ENCODE measurements around the gene CYP2F1.
A peak's percentile ranks its signal among the peaks of the same experiment; 100 is the strongest.
"Not testable (repeated sequence)": the region's sequence is repeated elsewhere in the genome, so short reads cannot be mapped to it uniquely, and the experiment has no call there.

The CYP2F1 gene

GRCh38 chr19:41127362-41127761 lies 13.1 kb downstream of the CYP2F1 start:
- H3K4me3 ChIP-seq (ENCODE audit: low read depth, low read length): peak overlapping the region; percentile 40; the same call in 1 of the 2 replicates

GRCh38 chr19:41127801-41128300 lies 13.6 kb downstream of the CYP2F1 start:
- H3K9me3 ChIP-seq (ENCODE audit: control insufficient read depth, insufficient read depth, low read depth, low read length): not testable (repeated sequence)

More at GRCh38 chr19:41127362-41127761, 13.1 kb downstream of the CYP2F1 start:
- H3K27me3 ChIP-seq (ENCODE audit: control insufficient read depth, insufficient read depth, low read length); H3K9ac ChIP-seq (ENCODE audit: low read length); H3K27ac ChIP-seq (ENCODE audit: low read depth, low read length); H3K36me3 ChIP-seq (ENCODE audit: control insufficient read depth, insufficient read depth, low read length); H3K9me3 ChIP-seq (ENCODE audit: control insufficient read depth, insufficient read depth, low read depth, low read length); H3K4me1 ChIP-seq (ENCODE audit: control insufficient read depth, insufficient read depth, low read length): not testable (repeated sequence)

GRCh38 chr19:41128692-41129091 lies 14.5 kb downstream of the CYP2F1 start:
- H3K9ac ChIP-seq (ENCODE audit: low read length): no peak overlapping the region
- H3K36me3 ChIP-seq (ENCODE audit: control insufficient read depth, insufficient read depth, low read length): no peaks in the 10 kb centered on the region
- no peak overlapping the region for H3K27ac ChIP-seq (ENCODE audit: low read depth, low read length)
- 0 out of 2 replicates have a peak, but pooled peaks cover 6% of the 10 kb centered on the region for H3K4me1 ChIP-seq (ENCODE audit: control insufficient read depth, insufficient read depth, low read length)
- peaks cover 12% of the 10 kb centered on the region for H3K27me3 ChIP-seq (ENCODE audit: control insufficient read depth, insufficient read depth, low read length)
- no peaks in the 10 kb centered on the region for H3K9me3 ChIP-seq (ENCODE audit: control insufficient read depth, insufficient read depth, low read depth, low read length)
- H3K4me3 ChIP-seq (ENCODE audit: low read depth, low read length): no peak overlapping the region

More at GRCh38 chr19:41127801-41128300, 13.6 kb downstream of the CYP2F1 start:
- not testable (repeated sequence) for H3K36me3 ChIP-seq (ENCODE audit: control insufficient read depth, insufficient read depth, low read length); H3K4me1 ChIP-seq (ENCODE audit: control insufficient read depth, insufficient read depth, low read length); H3K27ac ChIP-seq (ENCODE audit: low read depth, low read length); H3K9ac ChIP-seq (ENCODE audit: low read length)
- H3K27me3 ChIP-seq (ENCODE audit: control insufficient read depth, insufficient read depth, low read length): peaks cover 11% of the 10 kb centered on the region
- peak overlapping the region; percentile 40; the same call in 1 of the 2 replicates for H3K4me3 ChIP-seq (ENCODE audit: low read depth, low read length)

GRCh38 chr19:41131186-41131585 lies 17.0 kb downstream of the CYP2F1 start:
- H3K9me3 ChIP-seq (ENCODE audit: control insufficient read depth, insufficient read depth, low read depth, low read length): no peaks in the 10 kb centered on the region
- no peaks in the 10 kb centered on the region for H3K36me3 ChIP-seq (ENCODE audit: control insufficient read depth, insufficient read depth, low read length)
- H3K4me1 ChIP-seq (ENCODE audit: control insufficient read depth, insufficient read depth, low read length): peaks cover 12% of the 10 kb centered on the region; the same call in 1 of the 2 replicates
- no peak overlapping the region for H3K4me3 ChIP-seq (ENCODE audit: low read depth, low read length)
- H3K27ac ChIP-seq (ENCODE audit: low read depth, low read length): no peak overlapping the region
- H3K27me3 ChIP-seq (ENCODE audit: control insufficient read depth, insufficient read depth, low read length): peaks cover 23% of the 10 kb centered on the region
- no peak overlapping the region for H3K9ac ChIP-seq (ENCODE audit: low read length)

- no peak overlapping the region for H3K9ac ChIP-seq (ENCODE audit: low read length)
- no peak overlapping the region for H3K27ac ChIP-seq (ENCODE audit: low read depth, low read length)
- peaks cover 23% of the 10 kb centered on the region for H3K27me3 ChIP-seq (ENCODE audit: control insufficient read depth, insufficient read depth, low read length)
- peaks cover 18% of the 10 kb centered on the region; the same call in 1 of the 2 replicates for H3K4me1 ChIP-seq (ENCODE audit: control insufficient read depth, insufficient read depth, low read length)
- no peaks in the 10 kb centered on the region for H3K36me3 ChIP-seq (ENCODE audit: control insufficient read depth, insufficient read depth, low read length)
- H3K9me3 ChIP-seq (ENCODE audit: control insufficient read depth, insufficient read depth, low read depth, low read length): no peaks in the 10 kb centered on the region
- no peak overlapping the region for H3K4me3 ChIP-seq (ENCODE audit: low read depth, low read length)
Observed at GRCh38 chr19:41133260-41133659, 19.0 kb downstream of the CYP2F1 start.

GRCh38 chr19:41134616-41135015 lies 20.4 kb downstream of the CYP2F1 start:
- H3K4me1 ChIP-seq (ENCODE audit: control insufficient read depth, insufficient read depth, low read length): peaks cover 18% of the 10 kb centered on the region; the same call in 1 of the 2 replicates
- peak overlapping the region; percentile 43; the same call in 1 of the 2 replicates for H3K4me3 ChIP-seq (ENCODE audit: low read depth, low read length)
- no peaks in the 10 kb centered on the region for H3K9me3 ChIP-seq (ENCODE audit: control insufficient read depth, insufficient read depth, low read depth, low read length)
- no peaks in the 10 kb centered on the region for H3K36me3 ChIP-seq (ENCODE audit: control insufficient read depth, insufficient read depth, low read length)
- peaks cover 16% of the 10 kb centered on the region for H3K27me3 ChIP-seq (ENCODE audit: control insufficient read depth, insufficient read depth, low read length)
- no peak overlapping the region for H3K27ac ChIP-seq (ENCODE audit: low read depth, low read length)
- H3K9ac ChIP-seq (ENCODE audit: low read length): peak overlapping the region; percentile 33

- peak overlapping the region; percentile 73 for H3K4me3 ChIP-seq (ENCODE audit: low read depth, low read length)
- not testable (repeated sequence) for H3K36me3 ChIP-seq (ENCODE audit: control insufficient read depth, insufficient read depth, low read length); H3K9me3 ChIP-seq (ENCODE audit: control insufficient read depth, insufficient read depth, low read depth, low read length)
- H3K27ac ChIP-seq (ENCODE audit: low read depth, low read length): 0 out of 2 replicates have a peak overlapping the region, but pooled peaks have one; percentile 47
- peaks cover 16% of the 10 kb centered on the region for H3K27me3 ChIP-seq (ENCODE audit: control insufficient read depth, insufficient read depth, low read length)
- H3K9ac ChIP-seq (ENCODE audit: low read length): peak overlapping the region; percentile 50
- peaks cover 18% of the 10 kb centered on the region; the same call in 1 of the 2 replicates for H3K4me1 ChIP-seq (ENCODE audit: control insufficient read depth, insufficient read depth, low read length)
Observed at GRCh38 chr19:41135390-41136384, 21.5 kb downstream of the CYP2F1 start.

- H3K27me3 ChIP-seq (ENCODE audit: control insufficient read depth, insufficient read depth, low read length): peaks cover 16% of the 10 kb centered on the region
- H3K9ac ChIP-seq (ENCODE audit: low read length): no peak overlapping the region
- no peaks in the 10 kb centered on the region for H3K9me3 ChIP-seq (ENCODE audit: control insufficient read depth, insufficient read depth, low read depth, low read length)
- H3K4me1 ChIP-seq (ENCODE audit: control insufficient read depth, insufficient read depth, low read length): peaks cover 12% of the 10 kb centered on the region; the same call in 1 of the 2 replicates
- H3K27ac ChIP-seq (ENCODE audit: low read depth, low read length): no peak overlapping the region
- no peaks in the 10 kb centered on the region for H3K36me3 ChIP-seq (ENCODE audit: control insufficient read depth, insufficient read depth, low read length)
- H3K4me3 ChIP-seq (ENCODE audit: low read depth, low read length): no peak overlapping the region
Observed at GRCh38 chr19:41136636-41137455, 22.6 kb downstream of the CYP2F1 start.

- Histone ChIP-seq H3K36me3 (ENCODE audit: control insufficient read depth, insufficient read depth, low read length) (no peaks in the 10 kb centered on the region), H3K27ac (ENCODE audit: low read depth, low read length) (no peak overlapping the region), H3K9ac (ENCODE audit: low read length) (no peak overlapping the region), H3K4me3 (ENCODE audit: low read depth, low read length) (no peak overlapping the region), H3K4me1 (ENCODE audit: control insufficient read depth, insufficient read depth, low read length) (no peaks in the 10 kb centered on the region), H3K9me3 (ENCODE audit: control insufficient read depth, insufficient read depth, low read depth, low read length) (0 out of 2 replicates have a peak, but pooled peaks cover 2% of the 10 kb centered on the region), H3K27me3 (ENCODE audit: control insufficient read depth, insufficient read depth, low read length) (no peaks in the 10 kb centered on the region)
Observed at GRCh38 chr19:41144403-41144802, 30.2 kb downstream of the CYP2F1 start.

GRCh38 chr19:41149831-41150230 lies 35.6 kb downstream of the CYP2F1 start:
- Histone ChIP-seq H3K27ac (ENCODE audit: low read depth, low read length) (no peak overlapping the region), H3K27me3 (ENCODE audit: control insufficient read depth, insufficient read depth, low read length) (no peaks in the 10 kb centered on the region), H3K4me1 (ENCODE audit: control insufficient read depth, insufficient read depth, low read length) (no peaks in the 10 kb centered on the region), H3K36me3 (ENCODE audit: control insufficient read depth, insufficient read depth, low read length) (no peaks in the 10 kb centered on the region), H3K9ac (ENCODE audit: low read length) (no peak overlapping the region), H3K9me3 (ENCODE audit: control insufficient read depth, insufficient read depth, low read depth, low read length) (no peaks in the 10 kb centered on the region), H3K4me3 (ENCODE audit: low read depth, low read length) (no peak overlapping the region)

Measured in HUES6 (cell line).